ENCODE results near the gene ADAMTS2.

Gene ADAMTS2

GRCh38 chr5:179137016-179137642 lies 208.1 kb downstream of the ADAMTS2 start:
- no peak for TF ChIP-seq RAD21 (IDR thresholded peaks at IDR 0.05; ENCODE audit: low read depth)
- TF ChIP-seq FOXM1 (IDR thresholded peaks at IDR 0.05; ENCODE audit: borderline replicate concordance, low read depth), result no peak
- no peak for TF ChIP-seq REST (IDR thresholded peaks at IDR 0.05; ENCODE audit: low read depth)
- no peak for TF ChIP-seq MAX (IDR thresholded peaks at IDR 0.05)
- no peak for TF ChIP-seq NFIC (IDR thresholded peaks at IDR 0.05)
- TF ChIP-seq CREB1 (IDR thresholded peaks at IDR 0.05; ENCODE audit: low read depth), result no peak
- no peak for TF ChIP-seq EP300 (IDR thresholded peaks at IDR 0.05; ENCODE audit: borderline replicate concordance)
- no peak for TF ChIP-seq TAF1 (IDR thresholded peaks at IDR 0.05; ENCODE audit: low read depth)
- TF ChIP-seq EGR1 (IDR thresholded peaks at IDR 0.05), result no peak
- TF ChIP-seq ZBTB7A (IDR thresholded peaks at IDR 0.05; ENCODE audit: low read depth), result no peak
- TF ChIP-seq TEAD4 (IDR thresholded peaks at IDR 0.05), result no peak
- TF ChIP-seq CEBPB (IDR thresholded peaks at IDR 0.05), result no peak
- no peak for TF ChIP-seq USF1 (IDR thresholded peaks at IDR 0.05)
- no peak for TF ChIP-seq YY1 (IDR thresholded peaks at IDR 0.05; ENCODE audit: low read depth)

GRCh38 chr5:179135441-179136215 lies 209.6 kb downstream of the ADAMTS2 start:
- TF ChIP-seq TCF12 (IDR thresholded peaks at IDR 0.05; ENCODE audit: low read depth), result no peak
- TF ChIP-seq EGR1 (IDR thresholded peaks at IDR 0.05), result no peak
- no peak for TF ChIP-seq RAD21 (IDR thresholded peaks at IDR 0.05; ENCODE audit: low read depth)
- no peak for TF ChIP-seq YY1 (IDR thresholded peaks at IDR 0.05; ENCODE audit: low read depth)
- TF ChIP-seq NFIC (IDR thresholded peaks at IDR 0.05), result no peak
- no peak for TF ChIP-seq CREB1 (IDR thresholded peaks at IDR 0.05; ENCODE audit: low read depth)
- TF ChIP-seq REST (IDR thresholded peaks at IDR 0.05; ENCODE audit: low read depth), result no peak
- no peak for TF ChIP-seq USF1 (IDR thresholded peaks at IDR 0.05)
- TF ChIP-seq ZBTB7A (IDR thresholded peaks at IDR 0.05; ENCODE audit: low read depth), result no peak
- TF ChIP-seq MAX (IDR thresholded peaks at IDR 0.05), result no peak
- TF ChIP-seq TEAD4 (IDR thresholded peaks at IDR 0.05), result no peak
- TF ChIP-seq CEBPB (IDR thresholded peaks at IDR 0.05), result no peak
- no peak for TF ChIP-seq TAF1 (IDR thresholded peaks at IDR 0.05; ENCODE audit: low read depth)
- no peak for TF ChIP-seq FOXM1 (IDR thresholded peaks at IDR 0.05; ENCODE audit: borderline replicate concordance, low read depth)
- TF ChIP-seq EP300 (IDR thresholded peaks at IDR 0.05; ENCODE audit: borderline replicate concordance), result no peak

GRCh38 chr5:179135006-179135405 lies 210.3 kb downstream of the ADAMTS2 start:
- TF ChIP-seq NFIC (IDR thresholded peaks at IDR 0.05), result no peak

- TF ChIP-seq YY1 (IDR thresholded peaks at IDR 0.05; ENCODE audit: low read depth), result no peak
- TF ChIP-seq ZBTB7A (IDR thresholded peaks at IDR 0.05; ENCODE audit: low read depth), result no peak
- TF ChIP-seq USF1 (IDR thresholded peaks at IDR 0.05), result no peak
- no peak for TF ChIP-seq EP300 (IDR thresholded peaks at IDR 0.05; ENCODE audit: borderline replicate concordance)
- TF ChIP-seq REST (IDR thresholded peaks at IDR 0.05; ENCODE audit: low read depth), result no peak
- TF ChIP-seq CREB1 (IDR thresholded peaks at IDR 0.05; ENCODE audit: low read depth), result no peak
- no peak for TF ChIP-seq MAX (IDR thresholded peaks at IDR 0.05)
- no peak for TF ChIP-seq RAD21 (IDR thresholded peaks at IDR 0.05; ENCODE audit: low read depth)
- no peak for TF ChIP-seq TEAD4 (IDR thresholded peaks at IDR 0.05)
- TF ChIP-seq NFIC (IDR thresholded peaks at IDR 0.05), result no peak
- TF ChIP-seq TCF12 (IDR thresholded peaks at IDR 0.05; ENCODE audit: low read depth), result no peak
- no peak for TF ChIP-seq CEBPB (IDR thresholded peaks at IDR 0.05)
- no peak for TF ChIP-seq EGR1 (IDR thresholded peaks at IDR 0.05)
- TF ChIP-seq FOXM1 (IDR thresholded peaks at IDR 0.05; ENCODE audit: borderline replicate concordance, low read depth), result no peak
- no peak for TF ChIP-seq TAF1 (IDR thresholded peaks at IDR 0.05; ENCODE audit: low read depth)
These were observed 210.8 kb downstream of the ADAMTS2 start for GRCh38 chr5:179134511-179134910.
